HG03159 (cell line): Measurements from ENCODE around the gene GLIS2.

Experiments used
- ATAC-seq: cut with Tn5 transposase; IDR thresholded peaks from one replicate; pipeline ENCODE4 v1.9.1; 2021; ENCODE audit warnings: mild to moderate bottlenecking, moderate library complexity; ENCODE audit not compliant: unreplicated experiment

Gene GLIS2

GRCh38 chr16:4319454-4320421 is 3.9 kb downstream of the GLIS2 start:
- no peak for ATAC-seq

DNA sequence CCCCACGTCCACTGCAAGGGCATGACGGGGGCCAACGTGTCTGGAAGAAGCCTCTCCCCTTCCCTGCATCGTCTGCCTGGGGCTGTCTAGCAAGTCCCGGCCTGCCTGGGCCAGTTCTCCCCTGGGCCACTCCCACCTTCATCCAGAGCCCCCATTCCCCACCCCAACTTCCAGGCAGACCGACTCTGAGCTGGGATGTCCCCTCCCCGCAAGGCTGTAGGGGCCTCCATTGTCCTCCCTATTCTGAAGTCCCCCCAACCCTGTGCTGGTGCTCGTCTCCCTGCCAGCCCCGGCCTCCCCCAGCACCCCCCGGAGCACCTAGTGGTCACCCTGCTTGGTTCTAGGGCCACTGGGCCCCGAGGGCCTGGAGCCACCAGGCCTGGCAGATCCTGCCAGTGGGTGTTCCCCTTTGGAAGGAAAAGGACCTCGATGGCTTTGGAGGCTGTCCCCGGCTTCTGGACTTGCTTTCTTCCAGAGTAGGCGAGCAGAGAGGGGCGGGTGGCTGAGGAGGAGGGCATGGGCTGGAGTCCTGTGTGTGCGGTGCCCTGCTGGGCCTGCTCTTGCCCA is 4.8 kb downstream of the GLIS2 start:
- ATAC-seq = no peak

DNA sequence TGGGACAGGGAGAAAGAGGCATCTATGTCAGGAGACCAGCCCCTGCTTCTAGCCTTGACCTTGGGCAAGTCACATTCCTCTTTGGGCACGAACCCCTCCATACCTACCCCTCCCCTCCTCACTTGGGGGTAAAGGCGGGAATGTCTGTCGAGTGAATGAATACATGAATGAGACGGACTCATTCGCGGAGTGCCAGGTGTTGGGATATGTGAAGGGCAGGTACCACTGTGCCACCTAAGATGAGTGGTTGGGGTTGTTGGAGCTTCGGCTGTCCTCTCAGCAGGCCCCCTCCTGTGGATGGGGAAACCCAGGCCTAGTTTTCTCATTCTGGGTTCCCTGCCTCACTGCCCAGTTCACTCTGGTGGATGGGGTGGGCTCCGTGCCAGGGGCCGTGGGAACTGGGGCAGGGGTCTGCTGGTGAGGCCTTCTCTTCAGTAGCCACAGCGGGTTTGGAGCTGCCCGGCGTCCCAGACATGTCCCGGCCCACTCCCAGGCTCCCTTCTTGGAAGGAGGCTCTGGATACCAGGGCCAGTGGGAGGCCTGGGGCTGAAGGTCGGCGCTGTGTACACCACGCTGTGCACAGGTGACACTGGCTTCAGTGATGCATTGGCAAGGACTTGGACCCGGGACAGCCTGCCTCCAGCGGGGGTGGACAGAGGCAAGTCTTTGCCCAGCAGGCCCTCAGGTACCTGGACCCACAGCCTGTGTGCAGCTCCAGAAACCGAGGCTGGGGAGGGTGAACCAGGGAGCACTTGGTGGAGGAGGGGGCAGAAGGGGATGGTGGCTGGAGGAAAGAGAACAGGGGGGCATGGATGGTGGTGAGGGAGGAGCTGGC is 5.6 kb downstream of the GLIS2 start:
- ATAC-seq = no peak

DNA sequence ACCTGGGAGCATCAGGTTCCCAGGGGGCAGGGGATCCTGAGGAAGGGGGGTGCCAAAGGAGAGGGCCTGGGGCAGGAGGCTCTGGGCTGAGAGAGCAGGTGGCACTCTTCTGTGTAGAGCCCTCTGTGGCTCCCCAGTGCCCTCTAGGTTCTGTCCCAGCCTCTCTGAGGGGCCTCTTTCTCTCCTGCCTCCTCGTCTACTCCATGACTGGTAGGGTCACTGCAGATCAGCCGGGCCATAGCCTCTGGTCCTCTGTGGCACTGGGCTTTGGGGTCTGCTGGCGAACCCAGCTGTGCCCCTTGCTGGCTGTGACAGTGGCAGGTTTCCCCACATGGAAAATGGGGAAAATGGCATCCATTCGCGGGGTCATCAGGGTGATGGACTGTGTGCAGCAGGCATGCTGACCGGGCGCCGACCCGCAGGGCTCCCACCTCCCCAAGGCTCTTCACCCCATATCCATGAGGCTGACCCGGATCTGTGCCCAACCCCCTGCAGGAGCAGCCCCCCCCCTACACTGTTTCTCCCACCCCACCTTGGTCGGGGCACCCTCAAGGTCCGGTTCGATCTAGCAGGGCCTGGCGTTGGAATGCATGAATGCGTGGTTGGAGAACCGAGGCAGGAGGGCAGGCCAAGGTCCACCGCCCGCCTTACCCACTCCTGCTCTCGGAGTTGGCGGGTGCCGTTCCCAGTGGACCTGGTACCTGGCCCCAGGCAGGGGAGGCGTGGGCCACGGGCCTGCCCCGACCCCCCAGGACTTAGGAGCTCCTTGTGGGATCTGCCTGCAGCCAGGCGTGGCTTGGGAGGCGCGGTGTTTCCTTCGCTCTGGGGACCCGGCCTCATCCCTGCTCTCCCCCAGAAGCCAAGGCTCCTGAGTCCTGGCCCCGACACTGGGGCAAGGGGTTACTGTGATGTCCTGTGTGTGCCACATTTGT is 6.5 kb downstream of the GLIS2 start:
- ATAC-seq = no peak

- no peak for ATAC-seq
Observed at GRCh38 chr16:4323071-4323844, 7.4 kb downstream of the GLIS2 start.

GRCh38 chr16:4323845-4324488 is 8.1 kb downstream of the GLIS2 start:
- ATAC-seq = no peak

DNA sequence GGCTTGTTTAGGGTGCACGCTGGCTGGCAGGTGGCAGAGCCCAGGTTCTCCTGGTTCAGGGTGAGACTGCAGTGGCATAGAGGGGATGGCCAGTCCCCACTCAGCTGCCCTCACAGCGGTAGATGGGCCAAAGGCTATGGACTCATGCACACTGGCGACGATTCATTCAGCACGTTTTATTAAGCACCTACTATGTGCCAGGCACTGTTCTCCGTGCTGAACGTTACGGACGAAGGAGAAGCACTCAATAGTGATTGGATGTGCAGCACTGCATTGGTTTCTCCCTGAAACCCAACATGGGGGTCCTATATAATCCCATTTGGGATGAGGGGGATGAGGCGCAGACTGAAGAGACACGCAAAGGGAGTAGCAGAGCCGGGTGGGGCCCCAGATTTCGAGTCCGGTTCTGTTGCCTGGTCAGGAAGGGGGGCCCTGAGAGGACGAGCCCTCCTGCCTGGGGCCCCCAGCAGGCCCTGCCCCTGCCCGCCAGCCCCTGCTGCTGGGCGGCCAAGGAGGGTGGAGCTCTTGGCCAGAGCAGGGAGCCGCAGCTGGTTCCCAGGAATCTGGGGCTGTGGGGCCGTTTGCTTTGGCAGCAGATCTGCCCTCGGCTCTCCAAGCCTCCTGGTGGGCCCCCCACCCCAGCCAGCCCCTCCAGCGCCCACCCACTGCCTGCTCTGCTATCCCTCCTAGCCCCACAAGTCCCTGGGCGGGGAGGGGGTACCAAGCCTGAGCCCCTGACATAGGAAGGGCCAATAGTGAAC is 8.8 kb downstream of the GLIS2 start:
- no peak for ATAC-seq

GRCh38 chr16:4325253-4325758 is 9.4 kb downstream of the GLIS2 start:
- ATAC-seq = no peak

GRCh38 chr16:4327386-4328045 is 11.6 kb downstream of the GLIS2 start:
- no peak for ATAC-seq

DNA sequence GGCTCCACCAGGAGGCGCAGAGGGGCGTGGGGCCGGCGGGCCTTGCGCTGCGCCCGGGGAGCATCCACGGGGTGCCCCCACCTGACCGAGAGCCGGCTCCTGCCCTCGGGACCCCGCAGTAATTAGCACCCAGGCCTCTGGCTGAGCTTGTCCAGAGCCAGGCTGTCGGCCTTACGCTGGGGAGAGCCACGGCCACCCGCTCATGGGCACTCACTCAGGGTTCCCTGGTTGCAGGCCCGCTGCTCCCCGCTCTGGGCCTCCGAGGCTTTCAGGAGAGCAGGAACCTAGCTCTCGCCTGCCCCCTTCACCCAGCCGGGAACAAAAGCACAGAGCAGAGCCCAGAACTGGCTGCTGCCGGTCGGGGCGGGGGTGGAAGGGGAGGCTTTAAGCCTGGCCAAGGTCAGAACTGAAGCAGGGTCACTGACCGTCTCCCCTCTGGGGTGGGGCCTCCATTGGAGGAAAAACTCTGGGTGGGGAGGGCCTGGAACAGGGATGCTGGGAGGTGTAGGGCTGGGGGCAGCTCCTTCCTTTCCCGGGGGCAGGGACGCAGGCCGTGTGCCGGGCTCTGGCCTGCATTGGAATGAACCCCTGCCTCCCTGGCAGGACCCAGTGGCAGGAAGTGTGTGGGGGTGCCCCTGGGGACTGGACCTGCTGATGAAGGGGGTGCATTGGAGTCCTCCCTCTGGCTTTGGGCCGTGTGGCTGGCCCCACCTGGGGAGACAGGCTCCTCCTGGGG is 12.3 kb downstream of the GLIS2 start:
- ATAC-seq = no peak

- ATAC-seq = no peak
Observed at GRCh38 chr16:4328782-4329775, 13.2 kb downstream of the GLIS2 start.

GRCh38 chr16:4330277-4330874 is 14.5 kb downstream of the GLIS2 start:
- no peak for ATAC-seq

DNA sequence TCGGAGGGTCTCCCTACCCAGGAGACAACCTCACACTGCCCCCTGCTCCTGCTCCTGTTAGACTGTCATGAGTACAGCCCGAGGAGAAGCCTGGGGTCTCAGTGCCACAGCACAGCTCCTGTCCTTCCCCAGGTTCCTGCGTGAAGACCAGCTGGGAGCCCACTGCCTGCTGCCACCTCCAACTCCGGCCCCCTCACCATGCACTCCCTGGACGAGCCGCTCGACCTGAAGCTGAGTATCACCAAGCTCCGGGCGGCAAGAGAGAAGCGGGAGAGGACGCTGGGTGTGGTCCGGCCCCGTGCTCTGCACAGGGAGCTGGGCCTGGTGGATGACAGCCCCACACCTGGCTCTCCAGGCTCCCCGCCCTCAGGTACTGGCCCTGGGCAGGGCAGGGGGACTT is 16.2 kb downstream of the GLIS2 start:
- ATAC-seq = no peak

DNA sequence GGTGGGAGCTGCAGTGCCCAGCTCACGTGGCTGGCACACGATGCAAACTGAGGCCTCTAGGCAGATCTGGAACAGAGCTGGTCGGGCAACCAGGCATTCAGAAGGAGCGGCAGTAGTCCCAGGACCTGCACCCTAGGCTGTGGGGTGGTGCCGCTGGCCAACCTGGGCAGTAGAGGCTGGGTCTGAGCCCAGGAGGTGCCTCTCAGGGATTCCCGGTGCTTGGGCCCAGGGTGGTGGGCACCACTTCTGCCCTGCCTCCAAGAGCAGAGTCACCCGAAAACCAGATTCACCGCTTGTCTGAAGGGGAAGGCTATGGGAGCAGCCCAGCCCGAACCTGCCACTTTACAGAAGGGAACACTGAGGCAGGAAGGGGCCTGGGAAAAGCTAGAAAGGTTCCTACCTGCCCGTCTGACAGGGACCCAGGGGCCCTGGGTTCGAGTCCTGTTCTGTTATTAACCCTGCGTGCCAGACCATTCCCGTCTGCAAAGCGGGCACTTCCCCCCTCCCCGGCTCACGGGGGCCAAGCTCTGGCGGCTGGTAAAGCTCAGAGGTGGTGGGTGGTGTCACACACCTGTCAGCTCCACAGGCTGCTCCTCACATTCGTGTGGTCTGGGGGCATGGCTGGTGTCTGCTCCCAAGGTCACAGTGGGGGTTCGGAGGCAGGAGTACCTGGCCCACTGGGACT is 16.9 kb downstream of the GLIS2 start:
- no peak for ATAC-seq

DNA sequence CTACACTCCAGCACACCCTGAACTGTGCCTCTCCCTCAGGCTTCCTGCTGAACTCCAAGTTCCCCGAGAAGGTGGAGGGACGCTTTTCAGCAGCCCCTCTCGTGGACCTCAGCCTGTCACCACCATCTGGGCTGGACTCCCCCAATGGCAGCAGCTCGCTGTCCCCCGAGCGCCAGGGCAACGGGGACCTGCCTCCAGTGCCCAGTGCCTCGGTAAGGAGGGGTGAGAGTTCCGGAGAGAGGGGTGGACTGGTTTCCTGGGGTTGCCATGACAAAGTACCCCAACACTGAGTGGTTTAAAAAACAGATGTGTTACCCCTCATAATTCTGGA is 17.4 kb downstream of the GLIS2 start:
- ATAC-seq = no peak
